A549 (cell line): ENCODE results near the gene PDZD2. TPM values are rescaled to one million over a fixed set of nuclear protein-coding genes. Genes with fewer than 3 reads are reported as not detected.
A peak's percentile ranks its signal among the peaks of the same experiment; 100 is the strongest.

Experiments
- ATAC-seq, 2 experiments: fragments of 200-7000 bp in 1 of 2; fragments of >200 bp in 1 of 2; cut with Nextera tagmentation in 1 of 2; cut with Tn5 transposase in 1 of 2; 3 replicates each; pipeline versions ENCODE4 v1.8.0 to v1.9.1; 2018 to 2020; ENCODE audit warnings: mild to moderate bottlenecking in 1 of 2, moderate library complexity in 1 of 2
- CTCF ChIA-PET: fragments of 300-600 bp; sonication (Branson Sonifier 250); formaldehyde crosslinking; extraction: SDS; loops from one replicate; lab custom pipeline; 2021; ENCODE audit warnings: antibody characterized with exemption, inconsistent platforms; lab: Yijun Ruan, JAX
- POLR2A ChIA-PET: fragments of 350-600 bp; formaldehyde crosslinking; extraction: SDS; loops from one replicate; lab custom pipeline; 2021; ENCODE audit warnings: antibody characterized with exemption, inconsistent platforms; lab: Yijun Ruan, JAX
- DNase-seq, 2 experiments: peaks; one replicate each; pipeline versions ENCODE4 v3.0.0 to v3.0.0-alpha.2; 2011 to 2016; ENCODE audit warnings: low read depth in 1 of 2, low spot score in 1 of 2
- FAIRE-seq: peaks from 2 replicates; lab custom pipeline; 2011; peaks lifted over from hg19 to GRCh38; lab: Jason Lieb, UNC
- H3K27ac ChIP-seq, 2 experiments: fragments of >200 bp; sonication (Bioruptor Twin); formaldehyde crosslinking; 3 replicates each; pipeline ENCODE4 v1.5.1; 2016 to 2017
- H3K4me1 ChIP-seq: fragments of >200 bp; sonication (Bioruptor Twin); formaldehyde crosslinking; 3 replicates; pipeline ENCODE4 v1.6.1; 2016
- H3K4me2 ChIP-seq: fragments of >200 bp; sonication (Bioruptor Twin); formaldehyde crosslinking; 3 replicates; pipeline ENCODE4 v1.6.1; 2016
- H3K4me3 ChIP-seq: fragments of >200 bp; sonication (Bioruptor Twin); formaldehyde crosslinking; 3 replicates; pipeline ENCODE4 v1.5.1; 2016
- H3K9me3 ChIP-seq: fragments of >200 bp; sonication (Bioruptor Twin); formaldehyde crosslinking; 3 replicates; pipeline ENCODE4 v1.6.1; 2016
- BHLHE40 ChIP-seq: IDR thresholded peaks from 2 replicates; pipeline ENCODE4 v1.6.1; 2012; ENCODE audit warnings: low read depth, low read length, inconsistent platforms
- CBX8 ChIP-seq: fragments of 200-600 bp; sonication (generic); IDR thresholded peaks from 2 replicates; pipeline ENCODE4 v1.6.1; 2016
- CHD2 ChIP-seq: fragments of 150-350 bp; IDR thresholded peaks from 2 replicates; pipeline ENCODE4 v1.6.1; 2014; ENCODE audit warnings: low read length; ENCODE audit not compliant: partially characterized antibody
- CHD4 ChIP-seq: fragments of 200-600 bp; sonication (generic); IDR thresholded peaks from 2 replicates; pipeline ENCODE4 v1.6.1; 2016; ENCODE audit warnings: antibody characterized with exemption, mild to moderate bottlenecking, borderline replicate concordance
- EHMT2 ChIP-seq: fragments of 200-600 bp; sonication (generic); IDR thresholded peaks from 2 replicates; pipeline ENCODE4 v1.6.1; 2016; ENCODE audit warnings: antibody characterized with exemption, low read depth, mild to moderate bottlenecking, moderate library complexity
- EP300 ChIP-seq, 2 experiments: fragments of >200 bp; sonication (Bioruptor Twin); formaldehyde crosslinking; IDR thresholded peaks; 2 replicates in 1 of 2; 3 replicates in 1 of 2; pipeline ENCODE4 v1.6.1; 2016 to 2017
- FOSB ChIP-seq: fragments of 250-450 bp; sonication (Bioruptor Pico); IDR thresholded peaks from 2 replicates; pipeline ENCODE4 v1.5.0; 2020; ENCODE audit warnings: mild to moderate bottlenecking, moderate library complexity
- FOSL2 ChIP-seq, 2 experiments: fragments of 450-650 bp in 1 of 2; fragments of >200 bp in 1 of 2; sonication (Bioruptor Twin) in 1 of 2; formaldehyde crosslinking; IDR thresholded peaks; 2 replicates each; pipeline versions ENCODE4 v1.5.0 to v1.6.1; 2016 to 2020; ENCODE audit warnings: mild to moderate bottlenecking in 1 of 2, moderate library complexity in 1 of 2
- FOXS1 ChIP-seq: fragments of 250-450 bp; sonication (Bioruptor Pico); IDR thresholded peaks from 2 replicates; pipeline ENCODE4 v1.5.0; 2020; ENCODE audit warnings: mild to moderate bottlenecking, moderate library complexity
- GATA3 ChIP-seq: IDR thresholded peaks from 2 replicates; pipeline ENCODE4 v1.6.1; 2012; ENCODE audit warnings: borderline replicate concordance
- HDAC2 ChIP-seq: fragments of 200-600 bp; sonication (generic); IDR thresholded peaks from 2 replicates; pipeline ENCODE4 v1.6.1; 2016
- HOXA7 ChIP-seq: fragments of 250-450 bp; sonication (Bioruptor Pico); IDR thresholded peaks from 2 replicates; pipeline ENCODE4 v1.5.0; 2020; ENCODE audit warnings: mild to moderate bottlenecking, moderate library complexity
- HOXB13 ChIP-seq: fragments of 250-450 bp; sonication (Bioruptor Pico); IDR thresholded peaks from 2 replicates; pipeline ENCODE4 v1.5.0; 2020; ENCODE audit warnings: low read depth, mild to moderate bottlenecking, moderate library complexity
- KDM1A ChIP-seq: fragments of 200-600 bp; sonication (generic); IDR thresholded peaks from 2 replicates; pipeline ENCODE4 v1.6.1; 2016; ENCODE audit warnings: low read depth, mild to moderate bottlenecking
- KDM5A ChIP-seq: fragments of 200-600 bp; sonication (generic); IDR thresholded peaks from 2 replicates; pipeline ENCODE4 v1.6.1; 2016; ENCODE audit warnings: antibody characterized with exemption, mild to moderate bottlenecking
- MYC ChIP-seq: IDR thresholded peaks from 2 replicates; pipeline ENCODE4 v1.6.1; 2012; ENCODE audit warnings: mild to moderate bottlenecking, inconsistent platforms, low read length, improper control_type of control experiment, borderline replicate concordance
- POLR2A ChIP-seq: IDR thresholded peaks from 2 replicates; pipeline ENCODE4 v1.6.1; 2012; ENCODE audit warnings: mild to moderate bottlenecking, low read length
- RAD21 ChIP-seq, 2 experiments: fragments of >200 bp in 1 of 2; sonication (Bioruptor Twin) in 1 of 2; formaldehyde crosslinking in 1 of 2; IDR thresholded peaks in 1 of 2; conservative IDR thresholded peaks in 1 of 2; 2 replicates in 1 of 2; 3 replicates in 1 of 2; pipeline ENCODE4 v1.6.1; 2012 to 2018; ENCODE audit warnings: inconsistent platforms in 1 of 2
- RFX5 ChIP-seq: fragments of 450-650 bp; IDR thresholded peaks from 2 replicates; pipeline ENCODE4 v1.7.1; 2014; ENCODE audit warnings: antibody characterized with exemption, mild to moderate bottlenecking, moderate library complexity
- RNF2 ChIP-seq: fragments of 200-600 bp; sonication (generic); IDR thresholded peaks from 2 replicates; pipeline ENCODE4 v1.6.1; 2016; ENCODE audit warnings: low read depth, mild to moderate bottlenecking, antibody characterized with exemption, moderate library complexity, borderline replicate concordance
- ZSCAN20 ChIP-seq: fragments of 250-450 bp; sonication (Bioruptor Pico); IDR thresholded peaks from 2 replicates; pipeline ENCODE4 v1.8.0; 2022; ENCODE audit warnings: mild to moderate bottlenecking, moderate library complexity
- WGBS: methylation state at CpG from one replicate; pipeline ENCODE4 v1.1.6; 2017; ENCODE audit errors: missing lambda C conversion rate; 5-methylcytosine and 5-hydroxymethylcytosine counted together
- polyA plus RNA-seq, 4 experiments: library from polyadenylated mRNA; depleted of rRNA in 3 of 4; stranded (reverse); fragments of >200 nt; fragmentation: RNase III in 1 of 4; extraction: RNeasy Plus Mini Kit Qiagen cat#74134 plus additional on column Dnase treatment in 1 of 4; gene quantifications; 2 replicates in 3 of 4; 3 replicates in 1 of 4; pipeline ENCODE4 v1.2.3, GENCODE V29; 2011 to 2017
- TF ChIP-seq, protein P1 (sequence below): fragments of 200-600 bp; sonication (generic); IDR thresholded peaks from 2 replicates; pipeline ENCODE4 v1.6.1; 2016; ENCODE audit warnings: antibody characterized with exemption, mild to moderate bottlenecking, moderate library complexity
- TF ChIP-seq, protein P2 (sequence below): fragments of >200 bp; sonication (Bioruptor Twin); formaldehyde crosslinking; IDR thresholded peaks from 3 replicates; pipeline ENCODE4 v1.5.1; 2016
- TF ChIP-seq, protein P3 (sequence below): fragments of 250-450 bp; sonication (Bioruptor Pico); IDR thresholded peaks from 2 replicates; pipeline ENCODE4 v1.5.0; 2020; ENCODE audit warnings: low read depth, mild to moderate bottlenecking, moderate library complexity
- TF ChIP-seq, protein P4 (sequence below): fragments of >200 bp; sonication (Bioruptor Twin); formaldehyde crosslinking; IDR thresholded peaks from 2 replicates; pipeline ENCODE4 v1.6.1; 2016
- TF ChIP-seq, protein P5 (sequence below): IDR thresholded peaks from 2 replicates; pipeline ENCODE4 v1.6.1; 2012; ENCODE audit warnings: low read depth, borderline replicate concordance

The PDZD2 gene
- polyA plus RNA-seq, 2 of the 4 experiments (the other 2 are of a cell fraction) = 0.06 to 0.09 TPM

DNA sequence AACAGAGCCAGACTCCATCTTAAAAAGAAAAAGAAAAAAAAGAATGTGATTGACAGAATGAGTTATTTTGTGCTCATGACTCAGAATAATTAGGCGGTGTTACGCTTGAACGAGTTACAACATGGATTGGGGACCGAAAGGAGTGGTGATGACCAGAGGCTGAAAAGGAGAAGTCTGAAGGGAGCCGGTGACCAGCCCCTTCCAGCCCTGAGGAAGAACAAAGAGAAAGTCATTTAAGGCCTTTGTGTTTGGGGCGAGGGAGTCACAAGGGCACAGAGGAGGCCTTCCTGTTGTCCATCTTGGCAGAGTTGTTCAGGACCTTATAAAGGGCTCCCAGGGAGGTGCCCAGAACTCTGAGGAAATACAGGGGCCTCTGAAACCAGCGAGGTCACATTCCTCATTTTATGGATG, 403.6 kb downstream of the PDZD2 start:
- DNase-seq = no peak
- no peak for TF ChIP-seq POLR2A
- TF ChIP-seq EP300 (IDR thresholded peaks at IDR 0.05) = no peak
- TF ChIP-seq KDM1A = no peak
- no peak for TF ChIP-seq HOXB13 (CRISPR knock-in tag)
- no peak for TF ChIP-seq GATA3
- TF ChIP-seq BHLHE40 = no peak
- no peak for TF ChIP-seq CBX8
- TF ChIP-seq RAD21 (conservative IDR thresholded peaks at IDR 0.05 in 1 of 2, IDR thresholded peaks at IDR 0.05 in 1 of 2) = no peak
- TF ChIP-seq, protein P1, sequence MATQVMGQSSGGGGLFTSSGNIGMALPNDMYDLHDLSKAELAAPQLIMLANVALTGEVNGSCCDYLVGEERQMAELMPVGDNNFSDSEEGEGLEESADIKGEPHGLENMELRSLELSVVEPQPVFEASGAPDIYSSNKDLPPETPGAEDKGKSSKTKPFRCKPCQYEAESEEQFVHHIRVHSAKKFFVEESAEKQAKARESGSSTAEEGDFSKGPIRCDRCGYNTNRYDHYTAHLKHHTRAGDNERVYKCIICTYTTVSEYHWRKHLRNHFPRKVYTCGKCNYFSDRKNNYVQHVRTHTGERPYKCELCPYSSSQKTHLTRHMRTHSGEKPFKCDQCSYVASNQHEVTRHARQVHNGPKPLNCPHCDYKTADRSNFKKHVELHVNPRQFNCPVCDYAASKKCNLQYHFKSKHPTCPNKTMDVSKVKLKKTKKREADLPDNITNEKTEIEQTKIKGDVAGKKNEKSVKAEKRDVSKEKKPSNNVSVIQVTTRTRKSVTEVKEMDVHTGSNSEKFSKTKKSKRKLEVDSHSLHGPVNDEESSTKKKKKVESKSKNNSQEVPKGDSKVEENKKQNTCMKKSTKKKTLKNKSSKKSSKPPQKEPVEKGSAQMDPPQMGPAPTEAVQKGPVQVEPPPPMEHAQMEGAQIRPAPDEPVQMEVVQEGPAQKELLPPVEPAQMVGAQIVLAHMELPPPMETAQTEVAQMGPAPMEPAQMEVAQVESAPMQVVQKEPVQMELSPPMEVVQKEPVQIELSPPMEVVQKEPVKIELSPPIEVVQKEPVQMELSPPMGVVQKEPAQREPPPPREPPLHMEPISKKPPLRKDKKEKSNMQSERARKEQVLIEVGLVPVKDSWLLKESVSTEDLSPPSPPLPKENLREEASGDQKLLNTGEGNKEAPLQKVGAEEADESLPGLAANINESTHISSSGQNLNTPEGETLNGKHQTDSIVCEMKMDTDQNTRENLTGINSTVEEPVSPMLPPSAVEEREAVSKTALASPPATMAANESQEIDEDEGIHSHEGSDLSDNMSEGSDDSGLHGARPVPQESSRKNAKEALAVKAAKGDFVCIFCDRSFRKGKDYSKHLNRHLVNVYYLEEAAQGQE = no peak
- TF ChIP-seq KDM5A = no peak
- no peak for TF ChIP-seq RFX5
- no peak for TF ChIP-seq MYC
- TF ChIP-seq FOSB = no peak
- CTCF ChIA-PET = interaction anchor here (1.0 kb wide), 1 partner anchor 16 kb away, joined by 3 read pairs; no protein-coding TSS in a partner anchor
- Histone ChIP-seq H3K4me2 (peak overlapping the region; percentile 23; the same call in 1 of the 3 replicates), H3K27ac (peak overlapping the region; percentile 24 to 67; a peak in 3 of 6 replicates), H3K4me1 (peaks cover 28% of the 10 kb centered on the region), H3K9me3 (0 out of 3 replicates have a peak, but pooled peaks cover 4% of the 10 kb centered on the region), H3K4me3 (no peak overlapping the region)
- no peak for ATAC-seq
- 71% methylated on average over 7 of the region's 7 CpGs for WGBS
- POLR2A ChIA-PET = interaction anchor here (0.8 kb wide), 1 partner anchor 55 kb away, joined by 4 read pairs; no protein-coding TSS in a partner anchor
- FAIRE-seq = no peak

DNA sequence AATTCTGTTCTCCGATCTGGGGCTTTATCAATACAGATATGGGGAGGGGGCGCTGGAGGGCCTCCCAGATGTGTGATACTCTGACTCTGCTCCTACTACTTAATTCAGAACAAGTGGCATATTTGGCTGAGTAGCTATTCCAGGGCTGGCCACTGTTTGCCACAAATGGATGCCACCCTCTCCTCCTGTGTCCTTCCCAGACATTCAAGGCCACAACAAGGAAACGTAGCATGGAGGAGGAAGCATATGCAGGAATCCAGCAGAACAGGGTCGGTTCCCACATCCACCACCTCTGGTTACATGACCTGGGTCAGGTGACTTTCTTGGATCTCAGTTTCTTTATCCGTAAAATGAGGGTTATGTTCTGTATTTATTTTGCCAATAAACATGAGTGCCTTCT, 404.2 kb downstream of the PDZD2 start:
- Histone ChIP-seq H3K4me1 (peaks cover 28% of the 10 kb centered on the region), H3K4me3 (no peak overlapping the region), H3K4me2 (no peak overlapping the region; the same call in 2 of the 3 replicates)
- CTCF ChIA-PET = no interaction called here
- WGBS = 72% methylated on average over 5 of the region's 5 CpGs
- ATAC-seq (0 out of 6 replicates have a peak, but pooled peaks have one; percentile 22 to 24), DNase-seq (no peak)
- no peak for TF ChIP-seq HOXB13 (CRISPR knock-in tag)
- TF ChIP-seq, protein P2, sequence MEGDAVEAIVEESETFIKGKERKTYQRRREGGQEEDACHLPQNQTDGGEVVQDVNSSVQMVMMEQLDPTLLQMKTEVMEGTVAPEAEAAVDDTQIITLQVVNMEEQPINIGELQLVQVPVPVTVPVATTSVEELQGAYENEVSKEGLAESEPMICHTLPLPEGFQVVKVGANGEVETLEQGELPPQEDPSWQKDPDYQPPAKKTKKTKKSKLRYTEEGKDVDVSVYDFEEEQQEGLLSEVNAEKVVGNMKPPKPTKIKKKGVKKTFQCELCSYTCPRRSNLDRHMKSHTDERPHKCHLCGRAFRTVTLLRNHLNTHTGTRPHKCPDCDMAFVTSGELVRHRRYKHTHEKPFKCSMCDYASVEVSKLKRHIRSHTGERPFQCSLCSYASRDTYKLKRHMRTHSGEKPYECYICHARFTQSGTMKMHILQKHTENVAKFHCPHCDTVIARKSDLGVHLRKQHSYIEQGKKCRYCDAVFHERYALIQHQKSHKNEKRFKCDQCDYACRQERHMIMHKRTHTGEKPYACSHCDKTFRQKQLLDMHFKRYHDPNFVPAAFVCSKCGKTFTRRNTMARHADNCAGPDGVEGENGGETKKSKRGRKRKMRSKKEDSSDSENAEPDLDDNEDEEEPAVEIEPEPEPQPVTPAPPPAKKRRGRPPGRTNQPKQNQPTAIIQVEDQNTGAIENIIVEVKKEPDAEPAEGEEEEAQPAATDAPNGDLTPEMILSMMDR = no peak
- no peak for TF ChIP-seq FOSB
- TF ChIP-seq CHD2 = no peak
- TF ChIP-seq FOXS1 = no peak
- TF ChIP-seq POLR2A = no peak
- no peak for TF ChIP-seq RAD21 (conservative IDR thresholded peaks at IDR 0.05 in 1 of 2, IDR thresholded peaks at IDR 0.05 in 1 of 2)
- TF ChIP-seq, protein P3, sequence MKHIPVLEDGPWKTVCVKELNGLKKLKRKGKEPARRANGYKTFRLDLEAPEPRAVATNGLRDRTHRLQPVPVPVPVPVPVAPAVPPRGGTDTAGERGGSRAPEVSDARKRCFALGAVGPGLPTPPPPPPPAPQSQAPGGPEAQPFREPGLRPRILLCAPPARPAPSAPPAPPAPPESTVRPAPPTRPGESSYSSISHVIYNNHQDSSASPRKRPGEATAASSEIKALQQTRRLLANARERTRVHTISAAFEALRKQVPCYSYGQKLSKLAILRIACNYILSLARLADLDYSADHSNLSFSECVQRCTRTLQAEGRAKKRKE (CRISPR knock-in tag) = no peak
- TF ChIP-seq CHD4 = no peak
- TF ChIP-seq ZSCAN20 (CRISPR knock-in tag) = no peak
- TF ChIP-seq, protein P1 = no peak
- TF ChIP-seq, protein P4, sequence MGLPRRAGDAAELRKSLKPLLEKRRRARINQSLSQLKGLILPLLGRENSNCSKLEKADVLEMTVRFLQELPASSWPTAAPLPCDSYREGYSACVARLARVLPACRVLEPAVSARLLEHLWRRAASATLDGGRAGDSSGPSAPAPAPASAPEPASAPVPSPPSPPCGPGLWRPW = no peak
- no peak for TF ChIP-seq EHMT2
- no peak for TF ChIP-seq RNF2
- TF ChIP-seq, protein P5, sequence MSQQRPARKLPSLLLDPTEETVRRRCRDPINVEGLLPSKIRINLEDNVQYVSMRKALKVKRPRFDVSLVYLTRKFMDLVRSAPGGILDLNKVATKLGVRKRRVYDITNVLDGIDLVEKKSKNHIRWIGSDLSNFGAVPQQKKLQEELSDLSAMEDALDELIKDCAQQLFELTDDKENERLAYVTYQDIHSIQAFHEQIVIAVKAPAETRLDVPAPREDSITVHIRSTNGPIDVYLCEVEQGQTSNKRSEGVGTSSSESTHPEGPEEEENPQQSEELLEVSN = no peak
- no peak for TF ChIP-seq HOXA7 (CRISPR knock-in tag)
- TF ChIP-seq HDAC2 = no peak
- TF ChIP-seq FOSL2 (IDR thresholded peaks at IDR 0.05) = no peak
- no peak for TF ChIP-seq FOSL2 (CRISPR knock-in tag; IDR thresholded peaks at IDR 0.05)
- TF ChIP-seq, all 56 proteins: peak for 0
- H3K27ac ChIP-seq = peak overlapping the region; percentile 24 to 67; a peak in 3 of 6 replicates
- POLR2A ChIA-PET = no interaction called here
- 0 out of 3 replicates have a peak, but pooled peaks cover 4% of the 10 kb centered on the region for H3K9me3 ChIP-seq
- FAIRE-seq = no peak
